Right atrium auricular region (tissue), 2 donors: ENCODE results near the gene MAN2A2. TPM values are rescaled to one million over a fixed set of nuclear protein-coding genes. Genes with fewer than 3 reads are reported as not detected.

Source experiments
- DNase-seq: peaks from one replicate; pipeline ENCODE4 v3.0.0-alpha.2; 2019; ENCODE audit warnings: low spot score
- H3K27ac ChIP-seq, 2 donors: fragments of 200-600 bp; sonication (generic); 1 replicate in 1 of 2; 2 replicates in 1 of 2; pipeline ENCODE4 v1.5.1; 2016 to 2019
- H3K27me3 ChIP-seq, 2 donors: fragments of 200-600 bp; sonication (generic); one replicate each; pipeline versions ENCODE4 v1.5.1 to v1.6.0; 2017 to 2019
- H3K36me3 ChIP-seq: fragments of 200-600 bp; sonication (generic); one replicate; pipeline ENCODE4 v1.5.1; 2016
- H3K4me1 ChIP-seq, 2 donors: fragments of 200-600 bp; sonication (generic); one replicate each; pipeline versions ENCODE4 v1.5.1 to v1.6.0; 2017 to 2019
- H3K4me3 ChIP-seq, 2 donors: fragments of 200-600 bp; sonication (generic); 1 replicate in 1 of 2; 2 replicates in 1 of 2; pipeline ENCODE4 v1.5.1; 2017 to 2019; ENCODE audit warnings: mild to moderate bottlenecking in 1 of 2, moderate library complexity in 1 of 2
- H3K9me3 ChIP-seq, 2 donors: fragments of 200-600 bp; sonication (generic); one replicate each; pipeline ENCODE4 v1.5.1; 2019
- CTCF ChIP-seq, 2 donors: fragments of 200-600 bp; sonication (generic); IDR thresholded peaks; one replicate each; pipeline ENCODE4 v1.5.1; 2019; ENCODE audit warnings: antibody characterized with exemption in 2 of 2
- total RNA-seq, 2 donors: library from RNA; depleted of rRNA; stranded (reverse); fragments of >200 nt; gene quantifications; one replicate each; pipeline ENCODE4 v1.1.0, GENCODE V29; 2016

Gene MAN2A2
- total RNA-seq, 2 donors from 2014 or later: 41.7 to 42.3 TPM

- peaks cover 0 to 51% of the 10 kb centered on the region in 2 donors for H3K4me1 ChIP-seq
- peak overlapping the region; percentile 76 to 89 for H3K27ac ChIP-seq
- no peaks in the 10 kb centered on the region for H3K27me3 ChIP-seq
- DNase-seq: peak; percentile 66
- no peak overlapping the region for H3K4me3 ChIP-seq
- no peak for TF ChIP-seq CTCF (IDR thresholded peaks at IDR 0.05)
- no peaks in the 10 kb centered on the region for H3K9me3 ChIP-seq
- H3K36me3 ChIP-seq: peaks cover 96% of the 10 kb centered on the region
Observed at GRCh38 chr15:90915808-90916440, 12.8 kb downstream of the MAN2A2 start.

GRCh38 chr15:90916461-90916860 is 13.4 kb downstream of the MAN2A2 start:
- Histone ChIP-seq H3K27ac (peak overlapping the region; percentile 76 to 89), H3K36me3 (peaks cover 96% of the 10 kb centered on the region), H3K9me3 (no peaks in the 10 kb centered on the region), H3K4me3 (no peak overlapping the region), H3K27me3 (no peaks in the 10 kb centered on the region), H3K4me1 (peaks cover 0 to 51% of the 10 kb centered on the region in 2 donors)
- TF ChIP-seq CTCF (IDR thresholded peaks at IDR 0.05): no peak
- DNase-seq: no peak

GRCh38 chr15:90917569-90917968 is 14.5 kb downstream of the MAN2A2 start:
- H3K27me3 ChIP-seq: no peaks in the 10 kb centered on the region
- TF ChIP-seq CTCF (IDR thresholded peaks at IDR 0.05): no peak
- no peak for DNase-seq
- H3K27ac ChIP-seq: peak overlapping the region; percentile 76 to 89
- H3K36me3 ChIP-seq: peaks cover 86% of the 10 kb centered on the region
- H3K4me3 ChIP-seq: no peak overlapping the region
- peaks cover 0 to 51% of the 10 kb centered on the region in 2 donors for H3K4me1 ChIP-seq
- no peaks in the 10 kb centered on the region for H3K9me3 ChIP-seq

GRCh38 chr15:90918034-90918788 is 15.1 kb downstream of the MAN2A2 start:
- no peak for DNase-seq
- H3K4me1 ChIP-seq: peaks cover 0 to 51% of the 10 kb centered on the region in 2 donors
- no peak for TF ChIP-seq CTCF (IDR thresholded peaks at IDR 0.05)
- H3K4me3 ChIP-seq: no peak overlapping the region
- H3K27ac ChIP-seq: peak overlapping the region; percentile 76 to 89
- peaks cover 79% of the 10 kb centered on the region for H3K36me3 ChIP-seq
- H3K27me3 ChIP-seq: no peaks in the 10 kb centered on the region
- no peaks in the 10 kb centered on the region for H3K9me3 ChIP-seq

GRCh38 chr15:90918835-90919234 is 15.7 kb downstream of the MAN2A2 start:
- peak overlapping the region; percentile 76 to 89 for H3K27ac ChIP-seq
- no peak for DNase-seq
- TF ChIP-seq CTCF (IDR thresholded peaks at IDR 0.05): no peak
- H3K36me3 ChIP-seq: peaks cover 73% of the 10 kb centered on the region
- no peak overlapping the region for H3K4me3 ChIP-seq
- peaks cover 0 to 51% of the 10 kb centered on the region in 2 donors for H3K4me1 ChIP-seq
- H3K27me3 ChIP-seq: no peaks in the 10 kb centered on the region
- no peaks in the 10 kb centered on the region for H3K9me3 ChIP-seq
